Measurements from ENCODE around the gene PEAK1. TPM values are rescaled to one million over a fixed set of nuclear protein-coding genes. Genes with fewer than 3 reads are reported as not detected.

The PEAK1 gene
- total RNA-seq, 1 experiment from 2014 or later, result 18.4 TPM

DNA sequence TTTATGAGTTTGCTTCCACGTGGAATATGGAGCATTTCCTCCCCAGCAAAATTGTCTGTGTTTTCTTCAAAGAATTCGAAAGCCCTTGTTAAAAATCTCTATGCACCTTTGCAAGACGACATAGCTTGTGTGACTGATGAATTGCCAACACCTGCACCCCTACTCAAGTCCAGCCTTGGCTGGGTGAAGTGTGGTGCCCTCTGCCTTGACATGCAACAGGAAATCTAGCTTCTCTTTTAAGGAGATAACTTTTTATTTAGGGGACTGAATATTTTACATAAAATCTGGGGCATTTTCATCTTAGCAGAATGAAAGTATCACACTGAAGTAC, 1.4 kb upstream of the PEAK1 start:
- Mint-ChIP-seq H3K27ac (ENCODE audit: unreplicated experiment) (peak overlapping the region; percentile 97), H3K27me3 (ENCODE audit: insufficient read depth, unreplicated experiment) (no peaks in the 10 kb centered on the region), H3K4me1 (ENCODE audit: low read depth, unreplicated experiment) (peaks cover 8% of the 10 kb centered on the region), H3K4me3 (ENCODE audit: unreplicated experiment) (peak overlapping the region; percentile 94), H3K36me3 (ENCODE audit: insufficient read depth, unreplicated experiment) (peaks cover 16% of the 10 kb centered on the region), H3K9me3 (ENCODE audit: unreplicated experiment) (no peaks in the 10 kb centered on the region)
- CTCF ChIA-PET, result interaction anchor here (1.4 kb wide), 1 partner anchor 122 kb away, joined by 5 read pairs; no protein-coding TSS in a partner anchor
- H3K9me3 ChIP-seq, result no peaks in the 10 kb centered on the region
- no peaks in the 10 kb centered on the region for H3K27me3 ChIP-seq (replicated peaks; ENCODE audit: control insufficient read depth, insufficient read depth, low read length)
- no peaks in the 10 kb centered on the region for H3K36me3 ChIP-seq (ENCODE audit: control insufficient read depth, insufficient read depth, low read length)
- peak in 1 of 2 experiments; percentile 3 for DNase-seq
- peaks cover 17% of the 10 kb centered on the region for H3K4me1 ChIP-seq
- BruUV-seq (replicated peaks), result TSS peak; percentile 52
- TF ChIP-seq, protein P1, sequence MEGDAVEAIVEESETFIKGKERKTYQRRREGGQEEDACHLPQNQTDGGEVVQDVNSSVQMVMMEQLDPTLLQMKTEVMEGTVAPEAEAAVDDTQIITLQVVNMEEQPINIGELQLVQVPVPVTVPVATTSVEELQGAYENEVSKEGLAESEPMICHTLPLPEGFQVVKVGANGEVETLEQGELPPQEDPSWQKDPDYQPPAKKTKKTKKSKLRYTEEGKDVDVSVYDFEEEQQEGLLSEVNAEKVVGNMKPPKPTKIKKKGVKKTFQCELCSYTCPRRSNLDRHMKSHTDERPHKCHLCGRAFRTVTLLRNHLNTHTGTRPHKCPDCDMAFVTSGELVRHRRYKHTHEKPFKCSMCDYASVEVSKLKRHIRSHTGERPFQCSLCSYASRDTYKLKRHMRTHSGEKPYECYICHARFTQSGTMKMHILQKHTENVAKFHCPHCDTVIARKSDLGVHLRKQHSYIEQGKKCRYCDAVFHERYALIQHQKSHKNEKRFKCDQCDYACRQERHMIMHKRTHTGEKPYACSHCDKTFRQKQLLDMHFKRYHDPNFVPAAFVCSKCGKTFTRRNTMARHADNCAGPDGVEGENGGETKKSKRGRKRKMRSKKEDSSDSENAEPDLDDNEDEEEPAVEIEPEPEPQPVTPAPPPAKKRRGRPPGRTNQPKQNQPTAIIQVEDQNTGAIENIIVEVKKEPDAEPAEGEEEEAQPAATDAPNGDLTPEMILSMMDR (IDR thresholded peaks at IDR 0.05; ENCODE audit: insufficient read depth in 1 of 2, low read depth in 1 of 2, low read length in 1 of 2, severe bottlenecking in 1 of 2, unreplicated experiment in 1 of 2), result no peak
- intact Hi-C loops (cut with micrococcal nuclease; ENCODE audit: unreplicated experiment), result no loop called here
- peak overlapping the region; percentile 56 for H3K4me3 ChIP-seq (ENCODE audit: low read depth, low read length)
- POLR2A ChIA-PET, result interaction anchor here (0.6 to 0.8 kb wide), 2 partner anchors 20 to 327 kb away, joined by 3 to 4 read pairs; no protein-coding TSS in a partner anchor

DNA sequence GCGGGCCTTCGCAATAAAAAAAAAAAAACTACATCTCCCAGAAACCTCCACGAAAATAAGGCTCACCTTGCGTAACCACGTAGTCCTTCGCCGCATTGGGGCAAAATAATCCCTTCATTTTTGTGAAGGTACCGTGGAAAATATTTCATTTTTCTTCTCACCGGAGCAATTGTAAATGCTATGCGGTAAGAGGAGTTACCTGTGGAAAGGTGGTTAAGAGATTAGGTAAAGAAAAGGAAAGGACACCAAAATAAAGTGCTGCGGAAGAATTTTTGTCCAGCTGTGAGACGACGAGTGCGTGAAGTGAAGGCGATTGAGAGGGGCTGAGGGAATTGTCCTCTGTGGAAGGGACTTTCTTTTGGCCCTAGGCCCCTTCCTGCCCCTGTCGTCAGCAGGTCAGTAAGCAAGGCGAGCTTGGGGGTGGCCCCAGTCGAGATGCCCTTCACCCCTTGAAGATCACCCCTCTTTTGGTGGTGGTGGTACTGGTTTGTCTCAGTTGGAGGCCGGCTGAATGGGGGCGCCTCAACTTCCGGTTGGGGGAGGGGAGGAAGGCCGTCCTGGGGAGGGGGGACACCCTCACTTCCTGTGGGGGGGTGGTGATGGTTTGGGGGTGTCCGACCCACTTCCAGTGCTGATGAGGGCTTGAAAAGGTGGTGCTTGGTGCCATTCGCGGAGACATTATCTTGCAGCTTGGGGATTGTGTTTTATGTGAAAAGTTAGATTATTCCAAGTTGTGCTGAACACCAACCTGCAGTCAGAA, 886 bp upstream of the PEAK1 start, which contains the start of gene HMG20A:
TSS of gene HMG20A (plus strand) at position 279 of the 760 bp plus-strand sequence. CDS start 37,520 bp downstream, outside the sequence.
- H3K4me1 ChIP-seq, result peaks cover 17% of the 10 kb centered on the region
- Mint-ChIP-seq H3K9me3 (ENCODE audit: unreplicated experiment) (no peaks in the 10 kb centered on the region), H3K27me3 (ENCODE audit: insufficient read depth, unreplicated experiment) (no peaks in the 10 kb centered on the region), H3K4me3 (ENCODE audit: unreplicated experiment) (peak within 1 kb of the TSS; percentile 94), H3K36me3 (ENCODE audit: insufficient read depth, unreplicated experiment) (peaks cover 16% of the 10 kb centered on the region), H3K4me1 (ENCODE audit: low read depth, unreplicated experiment) (peaks cover 8% of the 10 kb centered on the region), H3K27ac (ENCODE audit: unreplicated experiment) (peak within 1 kb of the TSS; percentile 97)
- intact Hi-C loops (cut with micrococcal nuclease; ENCODE audit: unreplicated experiment), result no loop called here
- DNase-seq, result peak; percentile 64 to 66
- CTCF ChIA-PET, result interaction anchor here (1.4 kb wide), 1 partner anchor 122 kb away, joined by 5 read pairs; no protein-coding TSS in a partner anchor
- TF ChIP-seq, protein P1 (IDR thresholded peaks at IDR 0.05; ENCODE audit: insufficient read depth in 1 of 2, low read depth in 1 of 2, low read length in 1 of 2, severe bottlenecking in 1 of 2, unreplicated experiment in 1 of 2), result no peak
- no peaks in the 10 kb centered on the region for H3K9me3 ChIP-seq
- H3K27me3 ChIP-seq (replicated peaks; ENCODE audit: control insufficient read depth, insufficient read depth, low read length), result no peaks in the 10 kb centered on the region
- H3K36me3 ChIP-seq (ENCODE audit: control insufficient read depth, insufficient read depth, low read length), result no peaks in the 10 kb centered on the region
- no TSS peak for BruUV-seq (replicated peaks)
- POLR2A ChIA-PET, result interaction anchor here (0.6 kb wide), 1 partner anchor 327 kb away, joined by 4 read pairs; no protein-coding TSS in a partner anchor
- peak within 1 kb of the TSS; percentile 93 for H3K4me3 ChIP-seq (ENCODE audit: low read depth, low read length)

- TSS peak; percentile 55 for BruUV-seq (replicated peaks)
- CTCF ChIA-PET, result interaction anchor here (0.6 to 3.1 kb wide), 2 partner anchors 124 to 1498 kb away, joined by 4 to 19 read pairs; no protein-coding TSS in a partner anchor
- H3K27me3 Mint-ChIP-seq (ENCODE audit: insufficient read depth, unreplicated experiment), result no peaks in the 10 kb centered on the region
Measured at GRCh38 chr15:77418966-77419835, 703 bp downstream of the PEAK1 start.

More at GRCh38 chr15:77418966-77419835, 703 bp downstream of the PEAK1 start:
- Histone ChIP-seq H3K27me3 (replicated peaks; ENCODE audit: control insufficient read depth, insufficient read depth, low read length) (no peaks in the 10 kb centered on the region), H3K36me3 (ENCODE audit: control insufficient read depth, insufficient read depth, low read length) (no peaks in the 10 kb centered on the region; the same call in 1 of the 2 replicates), H3K4me1 (peaks cover 17% of the 10 kb centered on the region), H3K9me3 (no peaks in the 10 kb centered on the region), H3K4me3 (ENCODE audit: low read depth, low read length) (peak overlapping the region; percentile 93)
- Mint-ChIP-seq H3K27ac (ENCODE audit: unreplicated experiment) (peak overlapping the region; percentile 97), H3K4me1 (ENCODE audit: low read depth, unreplicated experiment) (peaks cover 8% of the 10 kb centered on the region), H3K9me3 (ENCODE audit: unreplicated experiment) (no peaks in the 10 kb centered on the region), H3K4me3 (ENCODE audit: unreplicated experiment) (peak overlapping the region; percentile 94), H3K36me3 (ENCODE audit: insufficient read depth, unreplicated experiment) (peaks cover 16% of the 10 kb centered on the region)
- TF ChIP-seq, protein P1 (IDR thresholded peaks at IDR 0.05; ENCODE audit: insufficient read depth in 1 of 2, low read depth in 1 of 2, low read length in 1 of 2, severe bottlenecking in 1 of 2, unreplicated experiment in 1 of 2), result peak in 1 of 2 experiments; percentile 46
- intact Hi-C loops (cut with micrococcal nuclease; ENCODE audit: unreplicated experiment), result no loop called here
- POLR2A ChIA-PET, result interaction anchor here (0.5 kb wide), 1 partner anchor 309 kb away, joined by 3 read pairs; no protein-coding TSS in a partner anchor
- DNase-seq, result peak; percentile 33 to 58
